Endothelial cell (in vitro differentiated cells): ENCODE data around the gene COBLL1. TPM values are rescaled to one million over a fixed set of nuclear protein-coding genes. Genes with fewer than 3 reads are reported as not detected.

ENCODE experiments used
- DNase-seq: peaks from one replicate; pipeline ENCODE4 v3.0.0; 2021; ENCODE audit warnings: low spot score
- H3K27ac Mint-ChIP-seq: one replicate; pipeline ENCODE4 v1.8.0; 2021; ENCODE audit warnings: mixed read lengths, inconsistent platforms; ENCODE audit not compliant: unreplicated experiment
- H3K27me3 Mint-ChIP-seq: one replicate; pipeline ENCODE4 v1.8.0; 2021; ENCODE audit warnings: mild to moderate bottlenecking, moderate library complexity, mixed read lengths, inconsistent platforms; ENCODE audit not compliant: unreplicated experiment
- H3K36me3 Mint-ChIP-seq: one replicate; pipeline ENCODE4 v1.8.0; 2021; ENCODE audit warnings: mild to moderate bottlenecking, low read depth, mixed read lengths, inconsistent platforms; ENCODE audit not compliant: unreplicated experiment
- H3K4me1 Mint-ChIP-seq: one replicate; pipeline ENCODE4 v1.8.0; 2021; ENCODE audit warnings: mild to moderate bottlenecking, mixed read lengths, inconsistent platforms; ENCODE audit not compliant: unreplicated experiment
- H3K4me3 Mint-ChIP-seq: one replicate; pipeline ENCODE4 v1.8.0; 2021; ENCODE audit warnings: mild to moderate bottlenecking, mixed read lengths, inconsistent platforms; ENCODE audit not compliant: unreplicated experiment
- H3K9me3 Mint-ChIP-seq: one replicate; pipeline ENCODE4 v1.8.0; 2021; ENCODE audit warnings: mixed read lengths, inconsistent platforms; ENCODE audit not compliant: unreplicated experiment
- CTCF ChIP-seq: fragments of 200-600 bp; sonication (generic); IDR thresholded peaks from one replicate; pipeline ENCODE4 v1.5.0; 2021; ENCODE audit warnings: antibody characterized with exemption; ENCODE audit not compliant: unreplicated experiment
- total RNA-seq: library from RNA; stranded (reverse); fragmentation: NEBNext Ultra II Directional; extraction: Animal tissue kit (Norgen Biotek cat#: 25700); gene quantifications from one replicate; pipeline ENCODE4 v1.2.1, GENCODE V29; 2021; ENCODE audit not compliant: unreplicated experiment

Gene COBLL1
- total RNA-seq, 1 donor from 2014 or later, result 46.6 TPM

GRCh38 chr2:164782323-164782722 lies 59.3 kb downstream of the COBLL1 start:
- Mint-ChIP-seq H3K36me3 (peaks cover 10% of the 10 kb centered on the region), H3K9me3 (no peaks in the 10 kb centered on the region), H3K4me1 (peaks cover 47% of the 10 kb centered on the region), H3K27me3 (peaks cover 8% of the 10 kb centered on the region), H3K4me3 (no peak overlapping the region), H3K27ac (peak overlapping the region; percentile 85)
- DNase-seq, result no peak
- TF ChIP-seq CTCF, result no peak

GRCh38 chr2:164781394-164781793 lies 60.2 kb downstream of the COBLL1 start:
- H3K4me1 Mint-ChIP-seq, result peaks cover 40% of the 10 kb centered on the region
- peaks cover 6% of the 10 kb centered on the region for H3K36me3 Mint-ChIP-seq
- H3K4me3 Mint-ChIP-seq, result no peak overlapping the region
- no peaks in the 10 kb centered on the region for H3K9me3 Mint-ChIP-seq
- H3K27me3 Mint-ChIP-seq, result peaks cover 6% of the 10 kb centered on the region
- H3K27ac Mint-ChIP-seq, result peak overlapping the region; percentile 72
- DNase-seq, result no peak
- no peak for TF ChIP-seq CTCF

GRCh38 chr2:164780611-164781178 lies 60.9 kb downstream of the COBLL1 start:
- peaks cover 7% of the 10 kb centered on the region for H3K27me3 Mint-ChIP-seq
- H3K4me1 Mint-ChIP-seq, result peaks cover 41% of the 10 kb centered on the region
- no peak for DNase-seq
- peaks cover 6% of the 10 kb centered on the region for H3K36me3 Mint-ChIP-seq
- no peak overlapping the region for H3K27ac Mint-ChIP-seq
- TF ChIP-seq CTCF, result no peak
- H3K9me3 Mint-ChIP-seq, result no peaks in the 10 kb centered on the region
- no peak overlapping the region for H3K4me3 Mint-ChIP-seq

- no peak for DNase-seq
- Mint-ChIP-seq H3K27ac (no peak overlapping the region), H3K4me1 (peaks cover 35% of the 10 kb centered on the region), H3K9me3 (no peaks in the 10 kb centered on the region), H3K27me3 (peaks cover 7% of the 10 kb centered on the region), H3K36me3 (peaks cover 6% of the 10 kb centered on the region), H3K4me3 (no peak overlapping the region)
- TF ChIP-seq CTCF, result no peak
Measured at GRCh38 chr2:164779383-164780057, 62.1 kb downstream of the COBLL1 start.

- no peak for DNase-seq
- H3K27ac Mint-ChIP-seq, result no peak overlapping the region
- no peak for TF ChIP-seq CTCF
- H3K36me3 Mint-ChIP-seq, result peaks cover 6% of the 10 kb centered on the region
- peaks cover 29% of the 10 kb centered on the region for H3K4me1 Mint-ChIP-seq
- no peaks in the 10 kb centered on the region for H3K9me3 Mint-ChIP-seq
- no peak overlapping the region for H3K4me3 Mint-ChIP-seq
- H3K27me3 Mint-ChIP-seq, result peaks cover 6% of the 10 kb centered on the region
Measured at GRCh38 chr2:164778723-164779122, 62.9 kb downstream of the COBLL1 start.
